NOMO-1 (cell line): ENCODE results near the gene PIP5K1C.
A peak's percentile ranks its signal among the peaks of the same experiment; 100 is the strongest.
"Not testable (repeated sequence)": the region's sequence is repeated elsewhere in the genome, so short reads cannot be mapped to it uniquely, and the experiment has no call there.

Experiments
- DNase-seq, 2 experiments: peaks; one replicate each; lab custom pipeline; 2025; ENCODE audit not compliant: unreplicated experiment in 2 of 2; lab: John Stamatoyannopoulos, UW

The PIP5K1C gene

DNA sequence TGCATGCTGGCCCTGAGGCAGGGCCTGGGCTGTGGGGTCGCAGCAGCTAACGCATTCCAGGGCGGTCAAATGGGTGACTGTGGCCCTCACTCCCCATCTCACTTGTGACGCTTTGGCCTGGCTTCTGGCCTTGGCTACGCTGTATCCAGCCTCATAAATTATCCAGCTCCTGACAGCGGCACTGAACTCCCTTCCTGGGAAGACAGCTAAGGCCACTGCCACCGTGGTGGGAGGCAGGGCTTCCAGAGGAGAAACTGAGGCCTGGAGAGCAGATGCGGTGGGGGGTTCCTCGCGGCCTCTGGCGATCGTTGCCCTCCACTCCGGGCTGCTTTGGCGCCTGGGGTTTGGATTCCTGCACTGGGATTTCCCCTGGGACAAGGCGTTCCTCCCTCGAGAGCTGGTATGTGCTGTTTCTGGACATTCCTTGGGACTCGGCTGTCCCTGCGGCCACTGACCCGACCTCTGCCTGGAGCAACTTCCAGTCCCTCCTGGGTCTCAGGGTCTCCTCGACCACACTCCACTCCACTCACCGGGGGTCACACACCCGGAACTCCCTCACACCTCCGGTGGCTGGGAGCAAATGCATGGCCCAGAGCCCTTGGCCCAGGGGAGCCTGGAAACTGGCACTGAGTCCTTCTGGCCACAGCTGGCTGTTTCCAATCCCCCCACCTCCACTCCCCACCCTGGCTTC, 97.0 kb downstream of the PIP5K1C start:
- DNase-seq, result no peak

GRCh38 chr19:3601021-3601420, 99.2 kb downstream of the PIP5K1C start:
- no peak for DNase-seq

DNA sequence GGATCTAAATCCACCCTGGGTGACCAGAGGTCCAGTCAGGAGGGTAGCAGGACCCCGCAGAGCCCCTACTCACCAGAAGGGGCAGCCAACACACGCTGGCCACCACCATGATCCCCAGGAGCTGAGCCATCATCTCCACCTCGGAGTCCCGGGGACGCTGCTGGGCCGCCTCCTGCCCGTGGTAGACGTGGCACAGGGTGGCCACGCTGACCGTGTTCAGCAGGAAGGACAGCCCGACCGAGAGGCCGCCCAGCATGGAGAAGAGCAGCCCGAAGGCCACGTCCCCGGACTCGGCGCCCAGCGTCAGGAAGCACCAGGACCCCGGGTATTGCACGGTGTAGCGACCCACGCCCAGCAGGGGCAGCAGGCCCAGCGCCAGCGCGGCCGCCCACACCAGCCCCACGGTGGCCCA, 100.5 kb downstream of the PIP5K1C start:
- DNase-seq, result no peak

DNA sequence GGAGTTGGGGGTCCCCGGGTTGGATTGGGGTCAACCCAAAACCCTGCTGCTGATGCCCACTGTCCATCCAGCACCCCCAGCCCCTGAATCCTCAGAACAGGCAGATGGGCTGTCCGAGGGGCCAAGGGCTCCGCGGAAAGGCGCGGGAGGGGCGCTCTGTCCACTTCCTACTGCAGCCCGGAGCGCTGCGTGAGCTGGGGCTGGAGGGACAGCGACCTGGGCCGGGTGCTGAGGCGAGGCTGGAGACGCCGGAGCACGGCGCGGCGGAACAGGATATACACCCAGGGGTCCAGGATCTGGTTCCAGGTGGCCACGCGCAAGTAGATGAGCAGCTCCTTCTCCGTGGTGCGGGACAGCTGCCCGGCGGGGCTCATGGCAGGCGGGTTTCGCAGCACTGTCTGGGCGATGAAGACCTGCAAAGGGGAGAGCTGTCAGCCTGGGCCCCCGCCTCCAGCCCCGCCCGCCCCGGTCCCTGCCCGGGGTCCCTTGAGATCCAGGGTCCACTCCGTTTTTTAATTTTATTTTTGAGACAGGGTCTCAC, 104.7 kb downstream of the PIP5K1C start:
- DNase-seq, result no peak

GRCh38 chr19:3593156-3593555, 107.1 kb downstream of the PIP5K1C start:
- DNase-seq, result no peak

DNA sequence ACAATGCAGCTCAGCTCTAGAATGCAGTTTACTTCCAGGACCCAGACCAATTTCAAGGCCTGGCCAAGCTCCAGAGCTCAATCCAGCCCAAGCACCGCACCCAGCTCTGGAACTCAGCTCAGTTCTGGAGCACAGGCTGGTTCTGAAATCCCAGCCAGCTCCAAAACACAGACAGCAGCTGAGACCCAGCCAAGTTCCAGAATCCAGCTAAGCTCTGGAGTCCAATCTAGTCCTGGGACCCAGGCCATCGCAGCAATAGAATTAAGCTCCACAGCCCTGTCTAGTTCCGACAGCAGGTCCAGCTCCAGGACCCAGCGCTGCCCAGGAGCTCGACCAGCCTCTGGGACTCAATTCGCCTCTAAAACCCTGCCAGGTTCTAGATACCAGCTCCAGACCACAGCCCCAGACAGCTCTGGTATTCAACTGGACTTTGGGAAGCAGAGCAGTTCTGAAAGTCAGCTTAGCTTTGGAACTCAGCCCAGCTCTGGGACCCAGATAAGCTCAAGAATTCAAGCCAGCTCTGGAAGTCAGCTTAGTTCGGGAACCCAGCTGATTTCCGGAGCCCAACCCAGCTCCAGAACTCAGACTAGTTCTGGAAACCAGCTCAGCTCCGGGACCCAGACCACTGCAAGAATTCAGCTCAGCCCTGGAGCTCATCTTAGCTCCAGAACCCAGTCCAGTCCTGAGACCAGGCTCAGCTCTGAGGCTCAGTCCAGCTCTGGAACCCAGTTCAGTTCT, 108.2 kb downstream of the PIP5K1C start:
- no peak for DNase-seq

DNA sequence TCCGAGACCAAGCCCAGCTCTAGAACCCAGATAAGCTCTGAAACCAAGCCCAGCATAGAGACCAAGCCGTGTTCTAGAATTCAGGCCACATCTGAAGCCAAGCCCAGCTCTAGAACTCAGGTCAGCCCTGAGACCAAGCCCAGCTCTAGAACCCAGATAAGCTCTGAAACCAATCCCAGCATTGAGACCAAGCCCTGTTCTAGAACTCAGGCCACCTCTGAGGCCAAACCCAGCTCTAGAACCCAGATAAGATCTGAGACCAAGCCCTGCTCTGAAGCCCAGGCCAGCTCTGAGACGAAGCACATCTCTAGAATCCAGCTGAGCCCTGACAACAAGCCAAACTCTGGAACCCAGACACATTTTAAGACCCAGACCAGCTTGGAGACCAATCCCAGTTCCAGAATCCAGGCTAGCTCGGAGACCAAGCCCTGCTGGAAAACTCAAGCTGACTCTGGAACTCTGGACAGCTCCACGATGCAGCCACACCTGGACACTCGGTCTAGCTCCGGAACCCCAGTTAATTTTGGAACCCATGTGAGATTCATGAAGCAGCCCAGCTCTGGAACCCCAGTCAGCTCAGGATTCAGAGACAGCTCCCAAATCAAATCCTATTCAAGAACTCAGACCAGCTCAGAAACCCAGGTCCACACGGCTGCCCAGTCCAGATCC, 109.1 kb downstream of the PIP5K1C start:
- DNase-seq, result no peak

DNA sequence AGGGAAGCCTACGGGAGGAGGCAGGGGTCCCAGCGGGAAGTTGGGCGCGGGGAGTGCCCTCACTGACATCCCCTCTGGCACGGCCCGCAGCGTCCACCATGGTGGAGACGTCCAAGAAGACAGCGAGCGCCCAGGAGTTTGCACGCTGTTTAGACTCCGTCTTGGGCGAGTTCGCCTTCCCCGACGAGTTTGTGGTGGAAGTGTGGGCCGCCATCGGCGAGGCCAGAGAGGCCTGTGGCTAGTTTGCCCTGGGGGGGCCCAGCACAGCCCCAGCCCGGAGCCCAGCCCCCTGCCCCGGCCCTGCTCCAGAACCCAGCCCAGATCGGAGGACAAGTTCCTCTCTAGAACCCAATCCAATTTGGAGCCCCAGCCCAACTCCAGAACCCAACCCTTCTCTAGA, 110.3 kb downstream of the PIP5K1C start:
- no peak for DNase-seq

GRCh38 chr19:3589439-3589838, 110.8 kb downstream of the PIP5K1C start:
- DNase-seq, result no peak

GRCh38 chr19:3586707-3587346, 113.4 kb downstream of the PIP5K1C start:
- no peak for DNase-seq

GRCh38 chr19:3586127-3586626, 114.1 kb downstream of the PIP5K1C start:
- no peak for DNase-seq

DNA sequence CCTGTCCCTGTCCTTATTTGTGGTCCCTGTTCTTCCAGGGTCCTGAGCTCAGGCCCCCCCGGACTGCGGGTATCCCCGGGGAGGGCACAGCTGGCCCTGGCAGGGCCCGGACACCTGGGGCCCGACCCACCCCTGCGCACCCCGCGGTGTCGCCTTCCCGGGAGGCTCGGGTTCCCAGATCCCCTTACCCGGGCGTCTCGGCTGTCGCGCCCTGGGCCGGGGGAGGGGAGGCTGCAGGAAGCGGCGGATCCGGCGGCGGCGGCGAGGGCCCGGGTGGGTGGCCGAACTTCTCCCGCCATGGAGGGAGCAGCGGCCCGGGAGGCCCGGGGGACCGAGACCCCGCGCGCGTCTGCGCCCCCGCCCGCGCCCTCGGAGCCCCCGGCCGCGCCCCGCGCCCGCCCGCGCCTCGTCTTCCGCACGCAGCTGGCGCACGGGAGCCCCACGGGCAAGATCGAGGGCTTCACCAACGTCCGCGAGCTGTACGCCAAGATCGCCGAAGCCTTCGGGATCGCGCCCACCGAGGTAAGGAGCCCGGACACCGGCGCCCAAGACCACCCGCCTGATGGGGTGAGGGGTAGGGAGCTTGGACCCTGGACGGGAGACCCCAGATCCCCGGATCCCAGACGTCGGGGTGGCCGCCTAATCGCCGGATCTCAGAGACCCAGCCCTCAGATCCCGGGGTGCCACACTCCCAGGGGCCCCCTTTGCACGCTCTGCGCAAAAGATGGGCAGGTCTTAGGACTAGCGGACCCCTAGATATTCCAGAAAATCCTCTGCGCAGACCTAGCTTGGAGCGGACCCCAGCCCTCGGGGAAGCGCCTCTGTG, 114.8 kb downstream of the PIP5K1C start, which contains the start of gene GIPC3:
Gene GIPC3 (plus strand): TSS at position 178 of the 826 bp plus-strand sequence. CDS start 120 bp downstream, at position 298.
- DNase-seq, result peak in 1 of 2 experiments; percentile 15

DNA sequence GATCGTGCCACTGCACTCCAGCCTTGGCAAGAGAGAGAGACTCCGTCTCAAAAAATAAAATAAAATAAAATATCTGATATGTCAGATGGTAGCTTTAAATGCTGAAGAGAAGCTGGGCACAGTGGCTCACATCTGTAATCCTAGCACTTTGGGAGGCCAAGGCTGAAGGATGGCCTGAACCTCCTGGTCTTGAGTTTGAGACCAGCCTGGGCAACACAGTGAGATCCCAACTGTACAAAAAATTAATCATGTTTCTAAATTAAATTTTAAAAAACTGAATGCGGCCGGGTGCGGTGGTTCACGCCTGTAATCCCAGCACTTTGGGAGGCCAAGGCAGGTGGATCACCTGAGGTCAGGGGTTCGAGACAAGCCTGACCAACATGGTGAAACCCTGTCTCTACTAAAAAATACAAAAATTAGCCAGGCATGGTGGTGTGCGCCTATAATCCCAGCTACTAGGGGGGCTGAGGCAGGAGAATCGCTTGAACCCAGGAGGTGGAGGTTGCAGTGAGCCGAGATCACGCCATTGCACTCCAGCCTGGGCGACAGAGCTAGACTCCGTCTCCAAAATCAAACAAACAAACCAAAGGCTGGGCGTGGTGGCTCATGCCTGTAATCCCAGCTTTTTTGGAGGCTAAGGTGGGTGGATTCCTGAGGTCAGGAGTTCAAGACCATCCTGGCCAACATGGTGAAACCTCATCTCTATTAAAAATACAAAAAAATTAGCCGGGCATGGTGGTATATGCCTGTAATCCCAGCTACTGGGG, 116.0 kb downstream of the PIP5K1C start:
- DNase-seq, result not testable (repeated sequence)

GRCh38 chr19:3581792-3582191, 118.5 kb downstream of the PIP5K1C start:
- DNase-seq, result not testable (repeated sequence)
